ENCODE data around the gene SAMSN1.
"Not testable (repeated sequence)": the region's sequence is repeated elsewhere in the genome, so short reads cannot be mapped to it uniquely, and the experiment has no call there.

Gene SAMSN1

DNA sequence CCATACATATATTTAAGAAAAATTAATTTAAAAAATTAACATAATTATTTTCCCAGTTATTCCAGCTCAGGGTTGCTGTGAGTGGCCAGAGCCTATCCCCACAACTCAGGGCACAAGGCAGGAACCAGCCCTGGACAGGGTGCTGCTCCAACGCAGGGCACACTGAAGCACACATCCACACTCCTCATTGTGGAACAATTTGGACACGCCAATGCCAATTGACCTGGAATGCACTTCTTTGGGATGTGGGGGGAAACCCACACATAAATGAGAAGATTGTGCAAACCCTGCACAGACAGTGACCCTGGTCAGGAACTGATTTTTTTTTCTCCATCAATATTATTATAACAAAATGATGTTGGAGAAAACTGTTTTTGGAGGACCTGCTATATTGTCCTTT is 23.4 kb downstream of the SAMSN1 start:
- no peak overlapping the region for H3K4me3 ChIP-seq (ENCODE audit: low read depth, low read length)
- TF ChIP-seq, protein P1, sequence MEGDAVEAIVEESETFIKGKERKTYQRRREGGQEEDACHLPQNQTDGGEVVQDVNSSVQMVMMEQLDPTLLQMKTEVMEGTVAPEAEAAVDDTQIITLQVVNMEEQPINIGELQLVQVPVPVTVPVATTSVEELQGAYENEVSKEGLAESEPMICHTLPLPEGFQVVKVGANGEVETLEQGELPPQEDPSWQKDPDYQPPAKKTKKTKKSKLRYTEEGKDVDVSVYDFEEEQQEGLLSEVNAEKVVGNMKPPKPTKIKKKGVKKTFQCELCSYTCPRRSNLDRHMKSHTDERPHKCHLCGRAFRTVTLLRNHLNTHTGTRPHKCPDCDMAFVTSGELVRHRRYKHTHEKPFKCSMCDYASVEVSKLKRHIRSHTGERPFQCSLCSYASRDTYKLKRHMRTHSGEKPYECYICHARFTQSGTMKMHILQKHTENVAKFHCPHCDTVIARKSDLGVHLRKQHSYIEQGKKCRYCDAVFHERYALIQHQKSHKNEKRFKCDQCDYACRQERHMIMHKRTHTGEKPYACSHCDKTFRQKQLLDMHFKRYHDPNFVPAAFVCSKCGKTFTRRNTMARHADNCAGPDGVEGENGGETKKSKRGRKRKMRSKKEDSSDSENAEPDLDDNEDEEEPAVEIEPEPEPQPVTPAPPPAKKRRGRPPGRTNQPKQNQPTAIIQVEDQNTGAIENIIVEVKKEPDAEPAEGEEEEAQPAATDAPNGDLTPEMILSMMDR (IDR thresholded peaks at IDR 0.05; ENCODE audit: low read depth, low read length): no peak

DNA sequence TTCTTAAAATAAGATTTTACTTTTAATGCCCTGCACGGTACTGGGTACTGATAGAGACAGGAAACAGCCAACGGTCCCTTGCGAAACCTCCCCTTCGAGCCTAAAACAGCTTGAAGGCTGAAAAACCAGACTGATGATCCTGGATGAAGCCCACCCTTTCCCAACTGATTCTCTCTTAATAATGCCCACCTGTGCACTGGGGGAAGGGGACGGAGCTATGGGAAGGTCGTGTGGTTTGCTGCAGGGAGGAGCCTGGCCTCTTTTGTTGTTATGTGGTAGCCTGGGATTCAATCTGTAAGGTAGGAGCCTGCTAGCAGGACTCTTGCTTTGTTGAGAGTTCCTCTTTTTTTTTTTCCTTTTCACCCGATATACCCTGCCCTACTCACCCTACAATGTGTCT is 25.6 kb downstream of the SAMSN1 start:
- no peak overlapping the region for H3K4me3 ChIP-seq (ENCODE audit: low read depth, low read length)
- TF ChIP-seq, protein P1 (IDR thresholded peaks at IDR 0.05; ENCODE audit: low read depth, low read length): no peak

DNA sequence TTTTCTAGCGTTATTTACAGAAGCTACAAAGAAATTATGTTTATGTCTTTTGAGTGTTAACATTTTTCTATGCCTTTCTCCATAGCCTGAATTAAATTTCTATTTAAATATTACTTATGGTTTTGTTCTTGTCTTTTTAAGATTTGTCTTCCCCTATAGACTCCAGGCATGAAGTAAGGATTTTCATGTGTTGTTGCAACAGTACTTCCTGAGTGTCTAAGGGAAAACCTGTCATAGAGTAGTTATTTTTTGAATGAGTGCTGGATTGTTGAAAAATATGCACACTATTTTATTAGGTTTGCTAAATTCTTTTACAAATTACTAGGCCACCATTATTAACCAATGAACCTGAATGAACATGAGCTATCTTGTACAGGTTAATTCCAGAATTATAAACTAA is 27.1 kb downstream of the SAMSN1 start:
- no peak overlapping the region for H3K4me3 ChIP-seq (ENCODE audit: low read depth, low read length)
- TF ChIP-seq, protein P1 (IDR thresholded peaks at IDR 0.05; ENCODE audit: low read depth, low read length): no peak

DNA sequence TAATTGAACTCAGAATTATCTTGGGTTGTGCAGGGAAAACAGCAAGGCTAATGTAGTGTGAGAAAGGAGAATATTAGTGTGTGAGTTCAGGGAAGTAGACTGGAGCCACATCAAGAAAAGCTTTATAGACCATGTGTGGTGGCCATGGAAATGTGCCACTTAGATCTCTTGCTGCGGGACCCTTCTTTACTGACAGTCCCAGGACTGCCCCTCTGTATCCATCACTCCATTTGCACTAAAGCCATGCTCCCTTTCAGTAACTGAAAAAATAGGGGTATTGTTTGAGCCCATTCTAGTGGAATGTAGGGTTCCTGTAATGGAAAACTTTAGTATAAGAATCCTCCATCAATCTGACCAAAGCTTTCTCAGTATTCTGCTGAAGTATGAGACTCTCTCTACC is 32.3 kb downstream of the SAMSN1 start:
- no peak overlapping the region for H3K4me3 ChIP-seq (ENCODE audit: low read depth, low read length)
- TF ChIP-seq, protein P1 (IDR thresholded peaks at IDR 0.05; ENCODE audit: low read depth, low read length): no peak

DNA sequence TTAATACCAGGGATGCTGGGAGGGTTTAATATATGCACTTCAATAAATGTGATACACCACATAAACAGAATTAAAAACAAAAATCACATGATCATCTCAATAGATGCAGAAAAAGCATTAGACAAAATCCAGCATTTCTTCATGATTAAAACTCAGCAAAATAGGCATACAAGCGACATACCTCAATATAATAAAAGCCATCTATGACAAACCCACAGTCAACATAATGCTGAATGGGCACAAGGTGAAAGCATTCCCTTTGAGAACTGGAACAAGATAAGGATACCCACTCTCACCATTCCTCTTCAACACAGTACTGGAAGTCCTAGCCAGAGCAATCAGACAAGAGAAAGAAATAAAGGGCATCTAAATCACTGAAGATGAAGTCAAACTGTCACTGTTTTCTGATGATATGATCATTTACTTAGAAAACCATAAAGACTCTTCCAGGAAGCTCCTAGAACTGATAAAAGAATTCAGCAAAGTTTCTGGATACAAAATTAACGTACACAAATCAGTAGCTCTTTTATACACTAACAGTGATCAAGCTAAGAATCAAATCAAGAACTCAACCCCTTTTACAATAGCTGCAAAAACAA is 39.2 kb downstream of the SAMSN1 start:
- not testable (repeated sequence) for H3K4me3 ChIP-seq (ENCODE audit: low read depth, low read length)

DNA sequence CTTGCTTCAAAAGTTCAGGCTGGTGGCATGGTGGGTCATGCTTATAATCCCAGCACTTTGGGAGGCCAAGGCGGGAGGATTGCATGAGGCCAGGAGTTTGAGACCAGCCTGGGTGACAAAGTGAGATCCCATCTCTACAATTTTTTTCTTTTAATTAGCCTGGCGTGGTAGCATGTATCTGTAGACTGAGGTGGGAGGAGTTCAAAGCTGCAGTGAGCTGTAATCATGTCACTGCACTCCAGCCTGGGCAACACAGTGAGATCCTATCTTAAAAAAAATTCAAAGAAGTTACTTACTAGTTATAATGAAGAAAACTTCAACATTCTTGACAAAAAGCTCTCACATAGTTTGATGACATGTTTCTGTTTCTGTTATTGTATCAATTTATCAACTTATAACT is 45.2 kb downstream of the SAMSN1 start:
- H3K4me3 ChIP-seq (ENCODE audit: low read depth, low read length): no peak overlapping the region
- TF ChIP-seq, protein P1 (IDR thresholded peaks at IDR 0.05; ENCODE audit: low read depth, low read length): no peak

DNA sequence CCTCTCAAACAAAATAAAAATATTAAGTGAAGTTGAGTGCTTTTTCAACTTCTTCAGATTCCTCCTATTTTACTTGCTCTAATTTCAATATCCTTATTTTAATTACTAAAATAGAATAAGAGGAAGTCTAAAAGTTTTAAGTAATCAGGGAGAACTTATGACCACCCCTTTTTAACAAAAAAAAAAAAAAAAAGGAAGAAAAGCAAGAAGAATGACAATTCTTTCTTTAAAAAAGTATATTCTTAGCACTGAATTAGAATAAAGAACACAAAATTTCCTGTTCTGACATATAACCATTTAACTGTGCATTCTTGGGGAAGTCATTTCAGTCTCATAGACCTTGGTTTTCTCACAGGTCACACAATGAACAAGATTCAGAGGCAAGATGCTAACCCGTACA is 46.8 kb downstream of the SAMSN1 start:
- TF ChIP-seq, protein P1 (IDR thresholded peaks at IDR 0.05; ENCODE audit: low read depth, low read length): no peak
- no peak overlapping the region for H3K4me3 ChIP-seq (ENCODE audit: low read depth, low read length)

DNA sequence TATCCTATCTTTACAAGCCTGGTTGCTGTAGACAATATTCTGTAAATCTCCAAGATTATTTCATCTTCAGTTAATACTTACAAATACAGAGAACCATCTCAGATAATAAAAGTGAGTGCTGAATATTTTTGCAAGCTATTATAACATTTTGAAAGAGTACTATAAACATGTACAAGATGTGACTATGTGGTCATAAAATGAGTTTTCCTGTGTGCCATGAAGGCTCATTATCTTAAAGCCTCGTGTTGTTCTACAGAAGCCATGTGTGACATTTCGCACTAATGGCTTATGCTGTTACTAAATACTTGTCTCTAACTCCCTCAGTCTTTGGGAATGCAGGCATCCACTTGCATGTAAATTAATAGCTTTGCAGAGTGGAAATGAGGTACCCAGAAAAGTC is 48.3 kb downstream of the SAMSN1 start:
- H3K4me3 ChIP-seq (ENCODE audit: low read depth, low read length): no peak overlapping the region
- TF ChIP-seq, protein P1 (IDR thresholded peaks at IDR 0.05; ENCODE audit: low read depth, low read length): no peak
